Gastroesophageal sphincter (tissue), 3 donors: ENCODE measurements around the gene PCYT1A.

Experiments
- CTCF ChIP-seq, 4 experiments: fragments of 200-600 bp in 2 of 4; fragments of 450-650 bp in 2 of 4; sonication (generic) in 1 of 4; IDR thresholded peaks; one replicate each; pipeline ENCODE4 v1.5.1; 2017 to 2019; ENCODE audit warnings: antibody characterized with exemption in 4 of 4, mild to moderate bottlenecking in 2 of 4, moderate library complexity in 2 of 4
- EP300 ChIP-seq: sonication (generic); formaldehyde crosslinking; IDR thresholded peaks from one replicate; pipeline ENCODE4 v1.6.1; 2017; ENCODE audit warnings: antibody characterized with exemption, mild to moderate bottlenecking
- POLR2A ChIP-seq, 2 donors: fragments of 450-650 bp; IDR thresholded peaks; one replicate each; pipeline ENCODE4 v1.6.1; 2017; ENCODE audit warnings: antibody characterized with exemption in 2 of 2, mild to moderate bottlenecking in 2 of 2, moderate library complexity in 1 of 2

GRCh38 chr3:196270499-196270898, 17.0 kb downstream of the PCYT1A start:
- TF ChIP-seq CTCF (IDR thresholded peaks at IDR 0.05) (no peak), POLR2A (IDR thresholded peaks at IDR 0.05) (no peak), EP300 (no peak)
